Gastroesophageal sphincter (tissue), 3 donors: ENCODE data around the gene ST7.

Experiments
- CTCF ChIP-seq, 4 experiments: fragments of 200-600 bp in 2 of 4; fragments of 450-650 bp in 2 of 4; sonication (generic) in 1 of 4; IDR thresholded peaks; one replicate each; pipeline ENCODE4 v1.5.1; 2017 to 2019; ENCODE audit warnings: antibody characterized with exemption in 4 of 4, mild to moderate bottlenecking in 2 of 4, moderate library complexity in 2 of 4
- EP300 ChIP-seq: sonication (generic); formaldehyde crosslinking; IDR thresholded peaks from one replicate; pipeline ENCODE4 v1.6.1; 2017; ENCODE audit warnings: antibody characterized with exemption, mild to moderate bottlenecking
- POLR2A ChIP-seq, 2 donors: fragments of 450-650 bp; IDR thresholded peaks; one replicate each; pipeline ENCODE4 v1.6.1; 2017; ENCODE audit warnings: antibody characterized with exemption in 2 of 2, mild to moderate bottlenecking in 2 of 2, moderate library complexity in 1 of 2
- POLR2AphosphoS5 ChIP-seq: sonication (generic); formaldehyde crosslinking; IDR thresholded peaks from one replicate; pipeline ENCODE4 v1.6.1; 2017; ENCODE audit warnings: antibody characterized with exemption

- no peak for TF ChIP-seq POLR2A (IDR thresholded peaks at IDR 0.05)
- TF ChIP-seq EP300 = no peak
- no peak for TF ChIP-seq CTCF (IDR thresholded peaks at IDR 0.05)
- no peak for TF ChIP-seq POLR2AphosphoS5
Observed at GRCh38 chr7:116977172-116977571, 23.9 kb downstream of the ST7 start.
